Fibroblast of skin of scalp (primary cell): ENCODE data around the gene FAM118B.
A peak's percentile ranks its signal among the peaks of the same experiment; 100 is the strongest.

Source experiments
- DNase-seq: peaks from one replicate; pipeline ENCODE4 v3.0.0-alpha.2; 2013

Gene FAM118B

DNA sequence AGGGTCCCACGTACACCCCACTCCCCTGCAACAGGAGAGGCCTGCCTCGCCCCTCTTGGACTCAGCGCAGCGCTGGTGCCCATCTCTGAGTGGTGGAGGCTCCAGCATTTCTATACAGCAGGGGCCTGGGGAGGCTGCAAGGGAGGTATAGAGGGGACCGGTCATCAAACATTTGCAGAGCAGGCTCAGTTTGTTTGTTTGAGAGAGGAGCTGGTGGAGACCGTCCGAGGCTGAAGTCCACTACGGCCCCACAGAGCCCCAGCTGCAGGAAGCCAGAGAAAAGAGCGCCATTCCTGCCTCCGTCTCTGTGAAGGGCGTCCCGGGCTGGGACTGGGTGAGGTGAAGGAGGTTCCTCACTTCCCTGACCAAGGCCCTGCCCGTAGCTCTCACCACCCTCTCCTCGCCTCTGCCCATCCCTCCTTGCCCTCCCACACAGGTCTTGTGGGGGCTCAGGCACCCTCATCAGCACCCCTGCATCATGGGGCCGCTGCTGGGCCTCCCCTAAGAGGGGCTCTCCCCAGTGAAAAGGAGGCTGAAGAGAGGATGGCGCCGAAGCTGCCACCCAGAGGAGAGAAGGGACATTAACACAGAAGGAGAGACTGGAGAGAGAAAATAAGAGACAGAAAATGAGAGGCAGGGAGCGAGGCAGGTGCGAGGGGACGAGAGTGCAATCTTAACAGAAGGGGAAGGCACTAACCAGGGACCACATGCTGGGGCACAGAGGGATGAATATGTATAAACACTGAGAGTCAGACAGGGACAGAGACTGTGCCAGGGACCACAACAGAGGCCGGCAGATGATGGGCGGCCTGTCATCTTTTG lies 24.7 kb upstream of the FAM118B start:
- no peak for DNase-seq

DNA sequence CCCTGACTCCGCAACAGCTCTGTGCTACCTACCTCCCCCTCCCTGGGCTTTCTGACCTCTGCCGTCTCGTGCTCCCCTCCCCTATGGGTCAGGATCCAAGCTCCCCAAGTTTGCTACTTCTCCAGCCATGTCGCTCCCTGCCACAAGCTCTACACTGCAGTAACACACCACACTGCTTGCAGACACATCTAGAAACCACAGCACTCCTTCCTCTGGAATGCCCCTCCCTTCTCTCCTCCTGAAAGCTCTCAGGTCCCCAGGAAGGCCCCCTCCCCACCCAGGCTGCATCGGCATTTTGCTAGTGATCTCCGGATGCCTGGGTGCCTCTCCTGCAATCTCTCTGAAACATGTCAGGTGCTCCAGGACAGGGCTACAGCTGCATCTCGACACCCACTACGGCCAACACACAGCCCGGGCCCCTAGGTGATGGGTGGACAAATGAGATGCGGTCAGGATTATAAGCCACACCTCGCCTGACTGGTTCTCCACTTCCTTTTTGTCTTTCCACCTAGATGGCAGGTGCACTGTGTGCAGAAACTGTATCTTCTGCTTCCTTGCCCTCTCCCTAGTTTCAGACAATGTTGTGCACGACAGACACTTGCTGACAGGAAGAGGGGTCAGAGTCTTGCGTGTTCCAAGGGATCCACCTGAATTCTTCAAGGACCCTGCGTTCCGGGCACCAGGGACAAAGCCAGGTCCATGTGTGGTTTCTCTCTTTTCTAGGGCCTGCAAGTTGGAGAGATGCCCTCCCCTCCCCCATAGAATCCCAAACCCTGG lies 23.1 kb upstream of the FAM118B start:
- DNase-seq: no peak

DNA sequence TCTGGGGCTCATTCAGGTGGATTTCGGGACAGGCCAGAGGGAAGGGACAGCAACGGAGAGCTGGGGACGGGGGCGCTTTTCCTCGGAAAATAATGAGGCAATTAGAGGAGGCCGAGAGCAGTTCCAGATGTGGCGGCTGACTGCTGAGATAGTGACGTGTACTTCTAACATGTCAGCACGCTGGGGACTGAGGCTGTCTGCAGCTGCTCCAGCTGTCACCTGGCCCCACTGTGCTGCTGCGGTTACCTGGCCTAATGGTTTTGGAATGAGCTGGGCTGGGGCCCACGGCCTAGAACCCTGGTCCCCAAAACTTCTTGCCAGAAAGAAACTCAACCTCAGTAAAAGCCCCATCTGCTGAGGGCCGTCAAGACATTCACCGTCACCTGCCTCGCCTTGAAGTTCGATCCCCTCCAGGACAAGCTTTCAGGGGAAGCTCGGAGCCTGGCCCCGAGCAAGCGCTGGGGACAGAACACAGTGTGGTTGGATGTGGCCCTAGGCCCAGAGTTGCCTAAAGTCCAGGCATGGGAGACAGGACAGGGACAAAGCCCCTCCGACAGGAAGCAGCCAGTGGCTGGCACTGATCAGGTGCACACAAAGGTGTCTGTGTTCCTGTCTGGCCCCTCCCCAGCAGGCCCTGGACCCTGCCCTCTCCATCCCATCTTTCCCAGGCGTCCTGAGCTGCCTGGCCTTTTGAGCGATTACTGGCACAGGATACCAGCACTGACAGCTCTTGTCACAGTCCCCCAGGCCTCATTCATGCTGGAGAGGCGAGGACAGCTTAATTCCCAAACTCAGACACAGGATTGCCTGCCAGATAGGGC lies 22.3 kb upstream of the FAM118B start:
- DNase-seq: no peak

DNA sequence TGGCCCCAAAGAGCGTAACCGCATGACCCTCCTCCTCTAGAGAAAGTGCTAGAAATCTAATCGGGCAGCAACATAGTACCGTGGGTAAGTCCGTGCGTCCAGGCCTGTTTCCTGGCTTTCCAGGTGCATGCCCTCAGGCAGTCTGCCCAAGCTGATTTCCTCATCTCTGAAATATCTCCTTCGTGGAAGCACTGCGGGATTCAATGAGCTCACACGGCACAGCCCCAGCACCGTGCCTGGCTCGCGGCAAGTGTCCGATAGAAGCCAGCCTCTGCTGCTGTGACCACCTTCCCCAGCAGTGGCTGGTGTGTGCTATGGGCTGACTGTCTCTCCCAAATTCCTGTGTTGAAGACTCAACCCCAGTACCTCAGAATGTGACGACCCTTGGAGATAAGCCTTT lies 20.8 kb upstream of the FAM118B start:
- DNase-seq: no peak

DNA sequence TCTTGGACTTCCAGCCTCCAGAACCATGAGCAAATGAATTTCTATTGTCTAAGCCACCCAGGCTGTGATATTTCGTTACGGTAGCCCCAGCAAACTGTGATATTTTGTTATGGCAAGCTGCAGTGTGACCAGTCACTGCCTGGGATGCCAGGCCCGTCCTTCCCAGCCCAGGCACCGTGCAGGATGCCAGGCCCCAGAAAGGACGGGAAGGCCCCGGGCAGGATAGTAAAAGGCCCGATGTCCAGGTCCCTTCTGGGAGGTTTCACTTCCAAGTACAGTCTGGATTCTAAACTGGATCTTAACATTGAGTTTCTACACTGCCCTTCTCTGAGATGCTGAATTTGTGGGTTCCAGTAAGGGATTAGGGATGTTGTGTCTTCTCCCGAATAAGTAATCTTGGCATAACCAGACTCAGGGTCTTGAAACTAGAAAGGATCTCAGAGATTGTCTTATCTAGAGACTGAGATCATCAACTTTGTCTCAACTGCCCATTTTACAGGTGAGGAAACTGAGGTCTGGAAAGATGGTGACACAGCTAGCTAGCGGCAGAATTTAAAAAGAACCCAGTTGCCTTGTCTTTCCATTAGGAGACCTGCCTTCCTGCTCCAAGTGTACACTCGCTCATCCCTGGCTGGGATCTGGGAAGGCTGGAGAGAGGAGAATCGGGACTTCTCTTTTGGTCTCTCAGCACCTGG lies 20.1 kb upstream of the FAM118B start:
- no peak for DNase-seq

DNA sequence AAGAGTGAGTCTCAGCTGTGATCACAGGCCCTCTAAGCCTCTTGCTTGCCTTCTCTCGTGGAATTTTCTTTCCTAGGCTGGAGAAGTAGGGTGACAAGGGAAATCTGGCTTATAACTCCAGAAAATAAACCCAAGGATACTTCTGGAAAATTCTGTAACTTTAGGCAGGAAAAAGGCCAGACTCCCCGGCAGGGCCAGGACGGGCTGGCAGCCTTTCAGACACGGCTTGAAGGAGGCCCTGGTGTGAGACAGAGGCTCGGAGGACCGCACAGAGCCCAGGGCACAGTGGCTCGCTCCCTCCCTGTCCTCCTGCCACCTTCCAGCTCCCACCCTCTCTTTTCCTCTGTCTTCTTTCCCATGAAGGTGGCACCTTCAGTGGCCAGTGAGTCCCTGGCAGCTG lies 19.2 kb upstream of the FAM118B start:
- no peak for DNase-seq

DNA sequence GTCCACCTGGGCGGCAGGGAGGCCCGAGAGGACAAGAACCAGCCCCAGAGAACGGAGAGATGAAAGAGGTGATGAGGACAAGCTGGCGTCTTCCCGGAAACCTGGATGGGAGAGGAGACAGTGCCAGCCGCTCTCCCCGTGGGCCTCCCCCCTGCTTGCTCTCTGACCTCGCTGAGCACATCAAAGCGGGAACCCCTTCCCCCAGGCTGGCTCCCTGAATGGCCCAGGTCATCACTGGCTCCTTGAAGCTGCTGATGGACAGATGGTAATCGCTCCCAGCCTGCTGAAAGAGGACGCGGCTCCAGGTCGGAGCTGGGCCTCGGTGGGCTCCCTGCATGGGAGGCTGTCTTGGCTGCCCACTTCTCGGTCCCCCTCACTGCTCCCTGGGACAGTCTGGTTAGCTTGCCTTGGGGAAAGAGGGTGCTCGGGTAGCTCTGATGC lies 18.5 kb upstream of the FAM118B start:
- DNase-seq: no peak

DNA sequence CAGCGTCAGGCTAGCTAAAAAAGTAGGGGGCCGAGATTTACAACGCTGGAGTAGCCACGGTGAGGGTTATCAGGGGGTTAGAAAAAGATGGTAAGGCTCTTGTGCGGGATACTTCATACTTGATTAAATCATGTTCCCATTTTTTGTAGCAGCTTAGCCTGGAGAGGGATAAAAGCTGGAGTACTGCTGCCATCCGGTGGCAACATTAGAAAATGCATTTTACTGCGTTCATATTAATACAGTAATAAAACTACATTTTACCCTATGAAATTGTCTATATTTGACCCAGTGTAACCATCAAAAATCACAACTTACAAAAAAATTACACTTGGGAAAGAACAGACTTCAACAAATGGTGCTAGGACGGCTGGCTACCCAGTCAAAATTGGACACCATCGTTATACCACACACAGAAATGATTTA lies 17.4 kb upstream of the FAM118B start:
- DNase-seq: peak; percentile 50

DNA sequence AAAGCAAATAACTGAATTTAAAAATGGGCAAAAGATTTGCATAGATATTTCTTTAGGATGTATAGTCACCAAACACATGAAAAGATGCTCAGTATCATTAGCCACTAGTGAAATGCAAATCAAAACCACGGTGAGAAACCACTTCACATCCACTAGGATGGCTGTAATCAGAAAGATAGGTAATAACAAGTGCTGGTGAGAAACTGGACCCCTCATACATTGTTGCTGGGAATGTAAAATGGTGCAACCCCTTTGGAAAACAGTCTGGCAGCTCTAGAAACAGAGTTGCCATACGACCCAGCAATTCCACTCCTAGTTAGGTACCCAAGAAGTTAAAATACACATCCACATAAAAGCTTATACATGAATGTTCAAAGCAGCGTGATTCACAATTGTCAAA lies 16.5 kb upstream of the FAM118B start:
- DNase-seq: no peak

DNA sequence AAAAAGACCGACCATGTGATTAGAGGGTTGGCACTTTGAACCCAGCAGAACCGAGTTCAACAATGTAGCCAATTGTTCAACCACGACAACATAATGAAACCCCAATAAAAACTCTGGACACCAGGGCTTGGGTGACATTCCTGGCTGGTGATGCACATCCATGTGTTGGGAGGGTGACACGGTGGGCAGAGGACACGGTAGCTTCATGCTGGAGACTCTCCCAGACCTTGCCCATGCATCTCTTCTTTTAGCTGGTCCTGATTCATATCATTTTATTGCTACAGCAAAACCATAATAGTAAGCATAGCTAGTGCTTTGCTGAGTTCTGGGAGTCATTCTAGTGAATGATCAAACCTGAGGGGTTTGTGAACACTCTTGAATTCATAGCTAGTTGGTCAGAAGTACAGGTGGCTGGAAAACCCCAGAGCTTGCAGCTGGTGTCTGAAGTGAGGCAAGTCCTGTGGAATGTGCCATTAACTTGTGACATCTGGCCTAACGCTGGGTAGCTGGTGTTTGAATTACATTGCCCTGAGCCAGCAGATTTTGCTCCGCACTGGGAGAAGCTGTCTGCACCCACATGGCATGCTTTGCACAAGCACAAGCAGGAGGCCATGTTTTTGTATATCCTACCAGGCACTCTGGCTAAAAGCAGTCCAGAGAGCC lies 14.2 kb upstream of the FAM118B start:
- no peak for DNase-seq

DNA sequence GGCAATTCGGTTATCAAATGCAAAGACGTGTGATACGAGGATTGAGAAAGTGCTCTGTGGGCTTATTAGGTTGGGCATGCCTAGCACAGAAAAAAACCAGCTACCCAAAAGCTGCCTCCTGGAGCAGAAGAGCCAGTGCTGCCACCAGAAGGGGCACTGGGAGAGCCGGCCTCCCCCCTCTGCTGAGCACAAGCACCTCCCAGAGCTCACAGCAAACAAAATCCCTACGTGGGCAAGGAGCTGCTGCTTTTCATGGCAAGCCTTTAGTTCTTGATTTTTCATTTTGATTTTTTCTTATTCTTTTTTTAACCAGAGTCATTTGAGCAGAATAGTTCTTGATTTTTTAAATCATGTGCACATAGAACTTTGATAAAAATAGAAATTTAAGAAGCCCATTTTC lies 12.9 kb upstream of the FAM118B start:
- no peak for DNase-seq

DNA sequence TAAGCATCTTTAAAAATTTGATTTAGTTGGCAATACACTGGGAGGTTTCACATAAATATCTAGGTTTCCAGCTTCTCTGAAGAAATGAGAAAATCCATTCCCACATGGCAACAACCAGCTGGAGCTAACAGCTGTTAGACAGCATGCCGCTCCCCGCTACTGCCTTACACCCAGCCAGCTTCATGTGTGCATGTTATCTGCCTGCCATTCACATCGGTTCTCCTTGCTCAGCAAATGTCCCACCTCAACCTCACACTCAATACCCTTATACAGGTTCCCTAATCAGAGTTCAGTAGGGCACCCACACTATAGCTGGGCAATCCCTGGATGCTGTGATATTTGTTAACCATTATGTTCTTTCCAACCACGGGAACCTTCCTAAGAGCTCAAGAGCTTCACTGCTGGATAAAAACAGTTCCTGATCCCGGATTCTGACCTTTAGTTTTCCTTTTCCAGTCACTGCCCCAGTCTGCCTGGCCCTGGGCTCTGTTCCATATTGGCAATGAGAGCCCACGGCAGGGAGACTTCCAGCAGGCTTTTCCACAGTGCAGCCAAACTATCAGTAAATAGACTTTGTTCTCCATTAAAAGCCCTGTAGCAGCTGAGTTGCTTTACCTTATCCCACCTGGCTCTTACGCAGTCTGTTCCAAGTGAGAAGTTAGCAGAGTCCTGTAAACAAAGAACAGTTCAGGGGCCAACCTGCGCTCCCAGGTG lies 8.8 kb upstream of the FAM118B start:
- DNase-seq: no peak

DNA sequence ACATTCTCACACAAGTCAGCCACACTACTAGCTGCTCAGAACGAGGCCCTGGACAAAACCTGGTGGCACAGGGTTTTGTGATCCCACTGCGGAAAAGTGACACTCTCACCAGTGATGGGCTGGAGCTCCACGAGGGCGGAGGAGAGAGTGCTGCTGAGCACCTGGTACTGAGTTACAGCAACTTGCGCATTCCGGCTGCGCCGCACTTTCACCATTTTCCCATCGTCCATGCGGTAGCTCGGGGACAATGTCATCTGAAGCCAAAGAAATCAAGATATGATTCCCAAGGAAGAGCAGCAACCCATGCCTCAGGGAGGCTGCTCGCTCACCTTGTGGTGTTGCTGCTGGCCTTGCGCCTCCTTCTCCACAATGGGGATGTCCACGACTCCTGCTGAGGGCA lies 6.2 kb upstream of the FAM118B start:
- DNase-seq: no peak

DNA sequence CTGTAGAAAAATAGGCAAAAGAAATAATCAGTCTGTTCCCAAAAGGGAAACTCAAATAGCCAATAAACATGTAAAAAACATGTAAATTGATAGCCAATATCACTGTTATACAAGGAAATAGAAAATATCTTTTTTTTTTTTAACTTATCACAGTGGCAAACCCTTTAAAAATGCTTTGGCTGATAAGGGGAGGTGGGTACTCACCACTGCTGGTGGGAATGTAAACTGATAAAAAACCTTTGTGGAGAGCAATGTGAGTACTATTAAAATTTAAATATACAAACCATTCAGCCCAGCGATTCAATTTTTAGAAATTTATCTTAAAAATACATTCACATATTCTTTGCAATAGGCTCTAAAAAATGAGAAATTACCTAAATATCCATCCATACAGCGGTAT lies 3.7 kb upstream of the FAM118B start:
- DNase-seq: no peak

DNA sequence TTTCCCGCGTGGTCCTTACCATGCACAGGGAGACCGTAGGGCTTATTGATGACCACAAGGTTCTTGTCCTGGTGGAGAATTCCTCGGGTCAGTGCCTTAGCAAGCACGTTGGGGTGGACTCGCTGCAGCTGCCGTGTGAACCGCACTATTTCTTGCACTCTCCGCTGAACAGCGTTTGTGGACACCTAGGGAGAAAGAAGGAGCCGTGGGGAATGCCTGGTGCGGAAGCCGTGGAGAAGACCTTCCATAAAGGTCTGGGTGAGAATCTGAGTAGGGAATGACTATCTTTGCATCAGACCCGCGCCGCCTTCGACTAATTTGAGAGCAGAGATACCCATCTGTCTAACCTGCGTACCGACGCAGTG lies 729 bp upstream of the FAM118B start:
- no peak for DNase-seq

DNA sequence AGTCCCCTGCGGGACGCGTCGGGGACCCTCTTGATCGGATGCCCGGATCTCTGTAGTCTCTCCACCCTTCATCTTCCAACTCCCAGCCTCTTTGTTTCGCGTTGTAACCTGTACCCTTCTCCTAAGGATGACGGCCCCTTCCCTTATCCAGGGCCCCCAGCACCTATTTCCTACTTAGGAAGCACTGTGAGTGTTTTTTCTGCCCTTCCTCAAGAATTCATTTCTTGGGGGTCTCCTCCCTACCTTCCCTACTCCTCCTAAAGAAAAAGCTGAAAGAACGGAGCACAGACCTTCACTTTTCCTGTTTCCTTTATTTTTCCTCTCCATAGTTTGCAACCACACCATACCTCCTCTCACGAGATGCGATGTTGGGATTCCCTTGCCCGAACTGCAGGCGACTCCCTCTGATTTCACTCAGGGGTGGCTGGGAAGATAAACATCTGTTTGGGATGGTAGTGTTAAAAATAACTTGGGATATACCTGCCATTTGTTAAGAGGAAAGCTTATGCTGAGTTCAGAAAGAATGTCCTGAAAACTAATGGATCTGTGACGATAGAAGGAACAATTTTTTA lies 593 bp downstream of the FAM118B start:
- no peak for DNase-seq

DNA sequence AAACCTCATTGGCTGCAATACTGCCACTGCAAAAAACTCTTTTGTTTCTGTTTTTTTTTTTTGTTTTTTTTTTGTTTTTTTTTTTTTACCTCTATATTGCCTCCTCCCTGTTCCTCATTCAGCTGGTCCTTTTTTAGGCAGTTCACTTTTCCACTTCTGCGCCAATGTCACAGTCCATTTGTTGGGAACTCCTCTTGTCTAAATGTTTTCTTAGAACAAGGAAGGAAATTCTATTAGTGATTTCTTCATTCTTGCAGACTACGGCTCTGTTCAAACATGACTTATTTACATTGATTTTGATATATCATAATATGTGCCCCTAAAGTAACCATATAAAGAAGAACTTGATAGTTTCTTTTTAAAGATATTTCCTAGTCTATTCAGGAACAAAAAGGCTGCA lies 2.9 kb downstream of the FAM118B start:
- DNase-seq: no peak

DNA sequence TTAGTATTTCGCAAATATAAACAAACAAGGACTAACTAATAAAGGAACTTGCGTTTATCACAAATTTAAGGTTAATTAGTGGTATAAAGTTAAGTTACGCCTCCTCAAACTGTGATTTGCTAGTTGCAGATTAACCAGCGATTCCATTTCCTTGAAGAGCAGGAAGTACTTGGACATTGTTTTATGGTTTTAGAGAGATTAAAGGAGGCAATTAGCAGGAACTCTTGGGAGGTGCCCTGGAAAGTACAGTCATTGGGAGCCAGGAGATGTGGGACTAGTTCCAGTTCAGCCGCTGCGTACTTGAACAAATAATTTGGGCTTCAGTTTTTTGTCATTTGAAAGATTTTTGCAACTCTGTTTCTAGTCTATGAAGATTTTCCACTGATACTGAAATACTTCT lies 3.3 kb downstream of the FAM118B start:
- no peak for DNase-seq

DNA sequence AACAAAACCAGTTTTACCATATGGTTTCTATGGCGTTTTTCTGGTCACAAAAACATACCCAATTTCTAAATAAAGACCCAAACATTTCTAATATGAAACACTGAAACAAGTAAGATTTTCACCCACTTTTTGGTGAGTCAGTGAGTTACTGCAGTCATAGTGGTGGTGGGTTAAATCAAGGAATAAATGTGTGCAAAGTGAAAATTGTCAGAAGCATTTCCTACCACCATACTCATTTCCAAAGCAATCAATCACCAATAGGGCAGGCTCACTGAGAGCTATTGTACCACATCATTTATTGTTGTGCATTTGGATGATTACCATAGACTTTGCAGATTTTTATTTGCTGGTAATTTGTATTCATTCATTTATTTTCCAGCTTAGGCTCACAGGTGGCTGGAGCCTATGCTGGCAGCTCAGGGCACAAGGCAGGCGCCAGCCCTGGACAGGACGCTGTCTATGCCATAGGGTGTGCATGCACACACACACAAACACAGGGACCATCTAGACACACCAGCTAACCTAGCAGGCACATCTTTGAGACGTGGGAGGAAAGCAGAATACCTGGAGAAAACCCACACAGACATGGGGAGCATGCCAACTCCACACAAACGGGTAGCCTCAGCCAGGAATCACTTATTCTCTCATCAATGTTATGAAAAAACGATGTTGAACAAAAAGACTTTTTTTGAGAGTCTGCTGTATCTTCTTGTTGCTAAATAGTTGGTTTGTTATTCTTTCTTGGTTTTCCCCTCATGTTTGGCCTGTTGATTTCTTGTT lies 5.1 kb downstream of the FAM118B start:
- no peak for DNase-seq

DNA sequence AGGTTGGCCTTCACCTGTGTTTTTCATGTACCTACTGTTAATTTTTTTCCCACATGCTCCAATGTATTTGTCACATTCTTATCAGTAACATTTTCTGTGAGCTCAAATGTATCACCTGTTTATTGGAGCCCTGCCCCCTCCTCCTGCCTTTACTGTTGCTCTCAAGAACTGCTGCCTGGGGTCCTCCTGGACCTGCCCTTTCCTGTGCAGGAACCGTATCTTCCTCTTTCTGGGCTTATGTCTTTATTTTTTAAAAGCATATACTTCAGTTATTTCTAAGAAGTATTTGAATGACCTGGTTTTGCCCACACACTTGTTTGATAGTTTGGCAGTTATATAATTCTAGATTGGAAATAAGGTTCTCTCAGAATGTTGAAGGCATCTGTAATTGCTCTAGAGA lies 5.9 kb downstream of the FAM118B start:
- DNase-seq: no peak
